GM19397 (cell line): ENCODE data around the gene SYNE4.

Source experiments
- ATAC-seq: cut with Tn5 transposase; IDR thresholded peaks from one replicate; pipeline ENCODE4 v1.9.1; 2021; ENCODE audit warnings: mild to moderate bottlenecking, moderate library complexity; ENCODE audit not compliant: unreplicated experiment

The SYNE4 gene

GRCh38 chr19:36026091-36026876, 17.7 kb upstream of the SYNE4 start:
- ATAC-seq: no peak

- no peak for ATAC-seq
These were observed 16.9 kb upstream of the SYNE4 start for GRCh38 chr19:36025541-36025940.

- no peak for ATAC-seq
These were observed 14.8 kb upstream of the SYNE4 start for GRCh38 chr19:36023432-36023831.

- ATAC-seq: no peak
These were observed 10.6 kb upstream of the SYNE4 start for GRCh38 chr19:36019061-36019670.

- peak; percentile 97 for ATAC-seq
These were observed 5.7 kb upstream of the SYNE4 start, which contains the start of gene ALKBH6 for GRCh38 chr19:36014012-36014924. TSS of gene ALKBH6 (minus strand) at chr19:36014213. CDS start at chr19:36013397, 816 bp downstream.

GRCh38 chr19:36013280-36014011, 4.8 kb upstream of the SYNE4 start:
- no peak for ATAC-seq

GRCh38 chr19:36010402-36010801, 1.8 kb upstream of the SYNE4 start:
- ATAC-seq: no peak

GRCh38 chr19:36009633-36010379, 1.2 kb upstream of the SYNE4 start:
- ATAC-seq: no peak

GRCh38 chr19:36009220-36009619, 607 bp upstream of the SYNE4 start:
- ATAC-seq: no peak

GRCh38 chr19:36006955-36007354, 1.7 kb downstream of the SYNE4 start:
- no peak for ATAC-seq

- no peak for ATAC-seq
These were observed 5.3 kb downstream of the SYNE4 start for GRCh38 chr19:36003284-36003683.

GRCh38 chr19:36001605-36002004, 7.0 kb downstream of the SYNE4 start:
- ATAC-seq: no peak

GRCh38 chr19:35996777-35997176, 11.8 kb downstream of the SYNE4 start:
- ATAC-seq: no peak

- peak; percentile 82 for ATAC-seq
These were observed 13.3 kb downstream of the SYNE4 start, which contains the start of gene SDHAF1 for GRCh38 chr19:35995048-35995993. TSS of gene SDHAF1 (plus strand) at chr19:35995188. CDS start at chr19:35995275, 87 bp downstream.

- no peak for ATAC-seq
These were observed 14.6 kb downstream of the SYNE4 start for GRCh38 chr19:35993923-35994598.

- no peak for ATAC-seq
These were observed 15.5 kb downstream of the SYNE4 start for GRCh38 chr19:35992907-35993765.

GRCh38 chr19:35991731-35992450, 16.7 kb downstream of the SYNE4 start:
- no peak for ATAC-seq
